ACHN (cell line): ENCODE results near the gene RASSF6.
"Not testable (repeated sequence)": the region's sequence is repeated elsewhere in the genome, so short reads cannot be mapped to it uniquely, and the experiment has no call there.

Experiments used
- DNase-seq: peaks from one replicate; pipeline ENCODE4 v3.0.0-alpha.2; 2015
- in situ Hi-C: cut with HindIII; loops from 2 replicates; pipeline ENCODE4 v1.10.0; 2017; ENCODE audit warnings: low sequenced_read_pairs, low pct_ligation_motif_present, low pct_unique_long_range_greater_than_20kb

Gene RASSF6

GRCh38 chr4:73589261-73589847 is 30.9 kb downstream of the RASSF6 start:
- no peak for DNase-seq
- in situ Hi-C loops = no loop called here

DNA sequence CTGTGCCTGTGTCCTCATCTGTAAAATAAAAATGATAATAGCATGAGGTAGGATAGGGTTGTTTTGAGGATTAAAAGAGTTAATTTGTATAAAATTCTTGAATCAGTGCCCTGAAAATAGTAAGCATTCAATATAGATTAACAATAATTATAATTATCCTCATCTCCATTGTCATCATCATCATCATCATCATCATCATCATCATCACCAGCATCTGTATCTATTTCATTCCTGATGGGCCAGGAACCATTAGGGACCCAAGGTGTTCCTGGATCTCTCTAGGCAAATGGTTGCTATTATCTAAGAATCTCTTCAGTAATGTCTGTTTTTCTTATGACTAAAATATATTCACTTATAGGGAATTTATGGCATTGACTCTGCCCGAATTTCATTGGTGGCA is 31.6 kb downstream of the RASSF6 start:
- DNase-seq = no peak
- in situ Hi-C loops = no loop called here

GRCh38 chr4:73586666-73587065 is 33.6 kb downstream of the RASSF6 start:
- in situ Hi-C loops = no loop called here
- no peak for DNase-seq

GRCh38 chr4:73586040-73586439 is 34.2 kb downstream of the RASSF6 start:
- in situ Hi-C loops = no loop called here
- no peak for DNase-seq

DNA sequence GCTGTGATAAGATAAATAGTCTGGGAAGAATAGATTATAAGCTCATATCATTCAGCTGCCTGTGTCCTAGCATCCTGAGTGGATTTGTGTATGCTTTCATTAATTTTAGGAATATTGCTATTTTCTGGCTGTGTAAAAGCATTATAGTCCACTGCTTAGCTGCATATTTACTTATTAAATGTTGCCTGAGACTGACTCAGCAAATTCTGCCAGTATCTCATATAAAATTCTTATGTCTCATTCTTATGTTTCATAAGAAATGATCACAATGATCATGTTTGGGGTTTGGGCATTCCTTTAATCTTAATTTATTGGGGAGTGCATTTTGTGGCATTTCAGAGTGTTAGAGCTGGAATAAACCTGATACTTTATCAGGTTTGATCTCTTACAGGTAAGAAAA is 34.9 kb downstream of the RASSF6 start:
- no peak for DNase-seq
- in situ Hi-C loops = no loop called here

GRCh38 chr4:73583666-73584065 is 36.6 kb downstream of the RASSF6 start:
- no peak for DNase-seq
- in situ Hi-C loops = no loop called here

DNA sequence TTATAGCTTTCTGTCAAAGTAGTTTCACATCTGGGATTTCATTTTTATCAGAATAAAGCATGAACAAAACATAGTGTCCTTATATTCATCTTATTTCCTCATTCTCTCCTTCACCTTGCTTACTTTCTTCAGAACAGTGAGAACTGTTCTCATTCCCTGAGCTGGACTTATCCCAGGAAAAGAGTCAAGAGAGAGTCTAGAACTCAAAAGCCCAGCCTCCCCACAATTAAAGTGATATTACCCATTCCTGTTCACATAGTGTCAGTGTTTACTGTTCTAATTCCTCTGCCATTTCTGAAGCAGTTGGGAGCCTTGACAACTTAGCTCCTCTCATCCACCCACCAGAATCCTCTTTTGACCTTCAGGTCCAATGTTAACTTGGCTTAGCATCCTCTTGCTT is 42.9 kb downstream of the RASSF6 start:
- DNase-seq = no peak
- in situ Hi-C loops = no loop called here

DNA sequence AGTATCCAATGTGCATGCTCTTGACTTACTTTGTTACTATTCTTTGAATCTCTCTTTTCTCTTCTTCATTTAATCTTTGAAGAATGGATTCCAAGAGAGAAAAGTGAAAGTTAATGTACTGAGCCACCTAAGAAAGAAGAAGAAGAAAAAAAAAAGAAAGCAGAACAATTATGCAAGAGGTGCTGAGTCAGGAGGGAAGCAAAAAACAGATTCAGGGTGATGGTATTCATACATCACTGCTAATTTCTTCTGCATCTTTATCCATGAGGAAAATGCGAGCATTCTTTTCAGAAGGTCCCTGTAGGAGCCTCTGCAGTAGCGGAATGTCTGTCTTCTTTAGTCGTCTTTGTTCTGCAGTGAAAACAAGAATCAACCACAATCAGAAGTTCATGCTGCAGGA is 43.9 kb downstream of the RASSF6 start:
- in situ Hi-C loops = no loop called here

GRCh38 chr4:73575660-73576059 is 44.6 kb downstream of the RASSF6 start:
- no peak for DNase-seq
- in situ Hi-C loops = no loop called here

More for the DNA sequence above, 43.9 kb downstream of the RASSF6 start:
- no peak for DNase-seq

- in situ Hi-C loops = no loop called here
- peak; percentile 69 for DNase-seq
These were observed 46.3 kb downstream of the RASSF6 start for GRCh38 chr4:73573794-73574528.

DNA sequence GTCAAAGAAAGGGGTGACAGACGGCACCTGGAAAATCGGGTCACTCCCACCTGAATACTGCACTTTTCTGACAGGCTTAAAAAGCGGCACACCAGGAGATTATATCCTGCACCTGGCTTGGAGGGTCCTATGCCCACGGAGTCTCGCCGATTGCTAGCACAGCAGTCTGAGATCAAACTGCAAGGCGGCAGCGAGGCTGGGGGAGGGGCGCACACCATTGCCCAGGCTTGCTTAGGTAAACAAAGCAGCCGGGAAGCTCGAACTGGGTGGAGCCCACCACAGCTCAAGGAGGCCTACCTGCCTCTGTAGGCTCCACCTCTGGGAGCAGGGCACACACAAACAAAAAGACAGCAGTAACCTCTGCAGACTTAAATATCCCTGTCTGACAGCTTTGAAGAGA is 69.4 kb downstream of the RASSF6 start:
- in situ Hi-C loops, DNase-seq: not testable (repeated sequence)

DNA sequence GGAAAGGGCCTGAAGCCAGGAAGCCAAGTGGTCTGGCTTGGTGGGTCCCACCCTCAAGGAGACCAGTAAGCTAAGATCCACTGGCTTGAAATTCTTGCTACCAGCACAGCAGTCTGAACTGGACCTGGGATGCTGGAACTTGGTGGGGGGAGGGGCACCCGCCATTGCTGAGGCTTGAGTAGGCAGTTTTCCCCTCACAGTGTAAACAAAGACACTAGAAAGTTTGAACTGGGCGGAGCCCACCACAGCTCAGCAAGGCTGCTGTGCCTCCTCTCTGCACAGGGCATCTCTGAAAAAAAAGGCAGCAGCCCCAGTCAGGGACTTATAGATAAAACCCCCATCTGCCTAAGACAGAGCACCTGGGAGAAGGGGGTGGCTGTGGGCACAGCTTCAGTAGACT is 75.6 kb downstream of the RASSF6 start:
- in situ Hi-C loops = no loop called here

GRCh38 chr4:73541251-73541650 is 79.0 kb downstream of the RASSF6 start:
- in situ Hi-C loops = no loop called here
- DNase-seq = no peak

More for the DNA sequence above, 75.6 kb downstream of the RASSF6 start:
- no peak for DNase-seq

DNA sequence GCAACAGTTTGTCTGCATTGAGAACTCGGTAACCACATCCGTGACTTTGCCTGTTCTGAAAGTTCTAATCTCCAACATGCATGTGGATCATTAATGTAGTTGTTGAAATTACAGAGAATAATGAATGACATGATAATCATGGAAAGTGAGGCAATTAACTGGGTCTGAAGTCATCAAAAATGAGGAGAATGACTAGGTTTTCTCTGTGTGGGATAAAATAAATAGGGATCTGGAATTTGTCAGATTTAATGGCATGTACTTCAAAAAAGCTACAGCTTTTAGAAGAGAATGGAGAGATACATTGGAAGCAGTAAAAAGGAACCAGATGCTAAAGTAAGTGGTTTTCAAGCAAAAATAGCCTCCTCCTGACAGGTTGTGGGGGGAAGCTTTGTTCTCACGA is 79.4 kb downstream of the RASSF6 start:
- in situ Hi-C loops = no loop called here
- DNase-seq = no peak

GRCh38 chr4:73539386-73539785 is 80.8 kb downstream of the RASSF6 start:
- in situ Hi-C loops = no loop called here
- no peak for DNase-seq

- DNase-seq = no peak
- in situ Hi-C loops = no loop called here
These were observed 82.1 kb downstream of the RASSF6 start for GRCh38 chr4:73538162-73538561.

DNA sequence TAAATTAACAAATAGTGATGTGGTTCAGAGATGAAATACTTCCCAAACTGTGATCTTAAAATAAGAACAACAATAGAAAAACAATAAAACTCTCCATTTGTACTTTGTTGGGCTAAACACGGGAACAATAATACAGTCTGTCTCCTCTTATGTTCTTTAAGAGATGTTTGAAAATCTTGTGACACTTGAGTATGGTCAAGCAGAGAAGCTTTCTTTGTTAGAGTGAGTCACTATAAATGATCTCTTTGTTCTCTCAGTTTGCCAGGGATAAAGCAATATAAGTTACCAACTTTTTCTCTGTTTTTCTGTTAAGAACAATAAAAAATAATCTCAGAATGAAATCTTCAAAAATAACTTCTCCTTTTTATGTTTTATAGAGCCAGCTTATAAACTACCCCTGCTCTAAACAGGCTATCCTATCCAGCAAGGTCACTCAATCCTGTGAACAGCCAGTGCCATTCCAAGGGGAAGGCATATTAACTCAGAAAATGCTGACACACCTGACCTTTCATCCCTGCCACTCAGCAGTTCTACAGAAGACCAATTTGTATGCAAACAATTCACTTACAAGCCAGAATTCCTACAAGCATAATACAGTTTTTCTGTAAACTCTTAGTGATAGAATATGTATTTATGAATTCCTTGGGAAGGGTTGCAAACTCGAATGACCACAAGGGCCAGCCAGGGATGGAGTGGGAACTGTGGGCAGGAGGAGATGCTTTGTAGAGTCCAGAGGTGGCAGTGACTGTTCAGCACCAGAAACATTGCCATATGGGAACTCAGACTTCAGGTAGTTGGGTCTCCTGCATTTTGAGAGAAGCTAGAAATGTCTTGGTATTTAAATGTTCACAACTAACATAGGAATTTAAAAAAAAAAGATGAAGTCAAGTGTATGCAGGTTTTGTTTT is 86.5 kb downstream of the RASSF6 start:
- DNase-seq = no peak
- in situ Hi-C loops = no loop called here

- no peak for DNase-seq
- in situ Hi-C loops = no loop called here
These were observed 92.1 kb downstream of the RASSF6 start for GRCh38 chr4:73528171-73528570.

GRCh38 chr4:73527196-73527595 is 93.0 kb downstream of the RASSF6 start:
- in situ Hi-C loops = no loop called here
- DNase-seq = no peak
